Gastroesophageal sphincter (tissue), 3 donors: Measurements from ENCODE around the gene DNAH9.

ENCODE experiments used
- CTCF ChIP-seq, 4 experiments: fragments of 200-600 bp in 2 of 4; fragments of 450-650 bp in 2 of 4; sonication (generic) in 1 of 4; IDR thresholded peaks; one replicate each; pipeline ENCODE4 v1.5.1; 2017 to 2019; ENCODE audit warnings: antibody characterized with exemption in 4 of 4, mild to moderate bottlenecking in 2 of 4, moderate library complexity in 2 of 4
- POLR2A ChIP-seq, 2 donors: fragments of 450-650 bp; IDR thresholded peaks; one replicate each; pipeline ENCODE4 v1.6.1; 2017; ENCODE audit warnings: antibody characterized with exemption in 2 of 2, mild to moderate bottlenecking in 2 of 2, moderate library complexity in 1 of 2
- POLR2AphosphoS5 ChIP-seq: sonication (generic); formaldehyde crosslinking; IDR thresholded peaks from one replicate; pipeline ENCODE4 v1.6.1; 2017; ENCODE audit warnings: antibody characterized with exemption

DNA sequence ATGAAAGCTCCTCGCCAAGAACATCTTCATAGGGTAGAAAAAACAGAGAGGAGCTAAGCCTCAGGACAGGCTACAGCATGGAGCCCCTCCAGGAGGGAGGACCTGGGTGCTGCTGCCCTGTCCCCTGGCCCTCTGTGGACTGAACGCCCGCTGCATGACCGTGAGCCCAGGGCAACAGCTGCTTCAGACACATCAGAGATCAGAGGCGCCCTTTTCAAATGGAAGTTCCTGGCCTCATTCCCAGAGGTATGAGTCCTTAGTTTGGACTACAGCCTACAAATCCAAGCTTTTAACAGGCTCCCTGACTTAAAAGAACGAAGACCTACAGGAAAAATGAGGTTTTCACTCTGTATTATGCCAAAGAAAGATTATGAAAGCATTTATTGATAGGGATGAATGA, 350.5 kb downstream of the DNAH9 start:
- TF ChIP-seq POLR2A (IDR thresholded peaks at IDR 0.05) (no peak), CTCF (IDR thresholded peaks at IDR 0.05) (no peak), POLR2AphosphoS5 (no peak)
